NAMALWA (cell line): ENCODE data around the gene LLGL2.

ENCODE experiments used
- DNase-seq: peaks from one replicate; pipeline ENCODE4 v3.0.0-alpha.2; 2015; ENCODE audit warnings: low spot score

Gene LLGL2

GRCh38 chr17:75491680-75492079 is 33.8 kb upstream of the LLGL2 start:
- no peak for DNase-seq

GRCh38 chr17:75492555-75493168 is 32.8 kb upstream of the LLGL2 start:
- DNase-seq: no peak

- DNase-seq: no peak
These were observed 31.9 kb upstream of the LLGL2 start for GRCh38 chr17:75493476-75494129.

- no peak for DNase-seq
These were observed 31.1 kb upstream of the LLGL2 start for GRCh38 chr17:75494326-75494877.

- DNase-seq: no peak
These were observed 29.5 kb upstream of the LLGL2 start for GRCh38 chr17:75496005-75496404.

- DNase-seq: no peak
These were observed 27.3 kb upstream of the LLGL2 start for GRCh38 chr17:75498039-75498725.

- no peak for DNase-seq
These were observed 26.7 kb upstream of the LLGL2 start for GRCh38 chr17:75498726-75499213.

- no peak for DNase-seq
These were observed 26.0 kb upstream of the LLGL2 start for GRCh38 chr17:75499313-75500022.

GRCh38 chr17:75500419-75501216 is 24.9 kb upstream of the LLGL2 start:
- no peak for DNase-seq

- DNase-seq: no peak
These were observed 24.0 kb upstream of the LLGL2 start for GRCh38 chr17:75501378-75502071.

- no peak for DNase-seq
These were observed 23.3 kb upstream of the LLGL2 start for GRCh38 chr17:75502072-75502720.

GRCh38 chr17:75502721-75503329 is 22.7 kb upstream of the LLGL2 start:
- DNase-seq: no peak

- no peak for DNase-seq
These were observed 22.1 kb upstream of the LLGL2 start for GRCh38 chr17:75503337-75503950.

- no peak for DNase-seq
These were observed 21.5 kb upstream of the LLGL2 start for GRCh38 chr17:75503976-75504346.

- peak; percentile 68 for DNase-seq
These were observed 20.9 kb upstream of the LLGL2 start for GRCh38 chr17:75504347-75505151.

- DNase-seq: no peak
These were observed 20.4 kb upstream of the LLGL2 start for GRCh38 chr17:75505152-75505409.

GRCh38 chr17:75505640-75506039 is 19.9 kb upstream of the LLGL2 start:
- DNase-seq: no peak

- no peak for DNase-seq
These were observed 19.4 kb upstream of the LLGL2 start for GRCh38 chr17:75506134-75506533.

GRCh38 chr17:75506888-75507287 is 18.6 kb upstream of the LLGL2 start:
- no peak for DNase-seq
